Activated naive CD4-positive, alpha-beta T cell treated with anti-CD3 and anti-CD28 coated beads for 36 hours (primary cell): ENCODE results near the gene SRCIN1. TPM values are rescaled to one million over a fixed set of nuclear protein-coding genes. Genes with fewer than 3 reads are reported as not detected.
A peak's percentile ranks its signal among the peaks of the same experiment; 100 is the strongest.

Source experiments
- CTCF ChIA-PET: fragments of 350-600 bp; sonication (Branson Sonifier 250); formaldehyde crosslinking; loops from one replicate; lab custom pipeline; 2021; ENCODE audit warnings: antibody characterized with exemption; lab: Charles Lee
- DNase-seq: peaks from one replicate; pipeline ENCODE4 v3.0.0-alpha.2; 2020
- H3K27ac Mint-ChIP-seq: one replicate; pipeline ENCODE4 v1.8.0; 2021; ENCODE audit warnings: mild to moderate bottlenecking, mixed read lengths
- H3K27me3 Mint-ChIP-seq: one replicate; pipeline ENCODE4 v1.8.0; 2021; ENCODE audit warnings: low read depth, mixed read lengths
- H3K36me3 Mint-ChIP-seq: one replicate; pipeline ENCODE4 v1.8.0; 2021; ENCODE audit warnings: low read depth, mixed read lengths
- H3K4me1 Mint-ChIP-seq: one replicate; pipeline ENCODE4 v1.8.0; 2021; ENCODE audit warnings: low read depth, mixed read lengths
- H3K4me3 Mint-ChIP-seq: one replicate; pipeline ENCODE4 v1.8.0; 2021; ENCODE audit warnings: mild to moderate bottlenecking, moderate library complexity, mixed read lengths
- H3K9me3 Mint-ChIP-seq: one replicate; pipeline ENCODE4 v1.8.0; 2021; ENCODE audit warnings: mixed read lengths
- intact Hi-C: fragments of 100-400 bp; cut with micrococcal nuclease; formaldehyde crosslinking; loops from one replicate; pipeline ENCODE4 v1.15.1; 2023
- total RNA-seq, 2 experiments: library from RNA; stranded (reverse); gene quantifications; one replicate each; pipeline ENCODE4 v1.2.3, GENCODE V29; 2021

SRCIN1 gene
- total RNA-seq, 2 experiments from 2014 or later = 0.67 to 0.94 TPM

DNA sequence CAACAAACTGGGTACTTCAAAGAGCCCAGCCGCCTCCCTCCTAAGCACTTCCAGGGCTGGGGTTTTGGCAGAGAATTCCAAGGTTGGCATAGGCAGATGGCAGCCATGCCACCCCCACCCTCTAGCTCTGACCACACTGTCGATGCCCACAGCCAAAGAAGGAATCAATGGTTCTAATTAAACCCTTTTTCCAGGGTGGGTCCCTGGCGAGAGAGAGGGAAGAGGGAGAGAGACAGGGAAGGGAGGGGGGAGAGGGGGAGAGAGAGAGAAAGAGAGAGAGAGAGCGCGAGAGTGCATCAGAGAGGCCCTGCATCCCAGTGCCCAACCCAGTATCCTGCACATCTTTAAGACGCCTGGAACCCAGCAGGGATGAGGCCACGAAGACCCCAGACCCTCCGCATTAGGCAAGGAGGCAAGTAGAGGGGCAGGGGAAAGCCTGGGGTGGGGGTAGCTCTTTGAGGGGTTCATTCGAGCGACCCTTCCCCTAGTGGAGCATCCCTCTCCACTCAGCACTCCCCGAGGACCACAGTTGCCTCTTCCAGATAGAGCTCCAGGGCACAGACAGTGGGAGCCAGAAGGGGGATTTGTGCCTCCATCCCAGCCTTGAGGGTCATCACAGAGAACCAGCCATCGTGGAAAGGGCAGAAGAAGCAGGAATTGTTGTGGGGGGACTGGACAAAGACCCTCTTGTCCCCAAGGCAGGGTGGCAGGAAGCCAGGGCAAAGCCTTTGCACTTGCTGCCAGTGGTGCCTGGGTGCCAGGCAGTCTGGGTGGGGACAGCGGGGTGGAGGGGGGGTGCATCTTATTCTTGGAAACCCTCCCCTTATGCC, 2.6 kb downstream of the SRCIN1 start:
- Mint-ChIP-seq H3K4me1 (peaks cover 13% of the 10 kb centered on the region), H3K36me3 (no peaks in the 10 kb centered on the region), H3K9me3 (no peaks in the 10 kb centered on the region), H3K4me3 (no peak overlapping the region), H3K27ac (no peak overlapping the region), H3K27me3 (peaks cover 61% of the 10 kb centered on the region)
- CTCF ChIA-PET = interaction anchor here (0.6 to 6.1 kb wide), 5 partner anchors 44 to 252 kb away, joined by 3 to 40 read pairs (median 4); partner anchors contain the start of gene SOCS7
- DNase-seq = no peak
- intact Hi-C loops = no loop called here

DNA sequence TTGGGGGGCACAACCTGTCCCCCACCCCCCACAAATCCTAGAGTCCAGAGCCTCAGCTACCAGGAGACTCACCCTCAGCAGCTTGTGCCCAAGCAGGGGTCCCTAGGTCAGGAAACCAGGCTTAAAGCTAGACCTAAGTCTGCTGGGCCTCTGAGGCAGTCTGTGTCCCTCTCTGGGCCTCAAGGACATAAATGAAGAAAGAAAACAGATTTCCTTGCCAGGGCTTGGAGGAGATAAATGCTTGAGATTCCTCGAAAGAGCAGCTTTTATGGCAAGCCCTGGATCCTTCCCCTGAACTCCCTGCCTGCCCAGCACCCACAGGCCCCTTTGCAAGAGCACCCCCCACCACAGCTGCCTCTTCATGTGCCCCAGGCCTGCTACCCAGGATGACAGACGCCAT, 3.3 kb downstream of the SRCIN1 start:
- no peak overlapping the region for H3K27ac Mint-ChIP-seq

DNA sequence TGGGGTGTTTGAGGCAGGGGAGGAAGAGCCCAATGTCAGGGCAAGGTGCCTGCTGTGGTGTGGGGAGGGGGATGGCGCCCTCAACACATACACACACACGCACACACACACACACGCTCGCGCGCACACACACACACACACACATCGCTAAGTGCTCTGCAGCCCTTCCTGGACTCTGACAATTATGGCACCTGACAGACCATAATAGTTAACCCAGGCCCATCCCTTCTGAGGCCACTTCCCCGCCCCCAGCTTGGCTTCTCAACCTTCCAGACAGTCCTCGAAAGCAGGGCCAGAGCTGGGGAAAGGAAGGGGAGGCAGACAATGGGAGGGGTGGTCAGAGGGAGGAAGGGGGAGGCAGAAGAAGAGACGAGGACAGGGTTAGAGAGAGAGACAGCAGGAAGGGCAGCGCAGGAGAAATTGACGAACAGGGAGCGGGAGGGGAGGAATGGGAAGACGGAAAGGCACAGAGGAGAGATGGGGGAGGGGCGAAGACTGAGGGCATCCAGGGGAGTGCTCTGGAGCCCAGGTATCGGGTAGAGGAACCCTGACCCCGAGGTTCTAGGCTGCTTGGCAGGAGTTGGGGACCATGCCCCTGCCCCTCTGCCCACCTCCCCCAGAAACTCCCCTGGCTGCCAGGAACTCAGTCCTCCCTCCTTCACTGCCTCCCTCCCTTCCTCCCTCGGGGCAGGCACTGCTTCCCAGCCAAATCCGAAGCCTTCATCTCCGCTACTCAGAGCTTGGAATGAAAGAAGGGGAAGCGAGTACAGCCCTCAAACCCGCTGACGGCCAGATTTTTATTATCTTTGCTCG, 4.0 kb downstream of the SRCIN1 start:
- intact Hi-C loops = no loop called here
- DNase-seq = no peak

More for the DNA sequence above, 3.3 kb downstream of the SRCIN1 start:
- CTCF ChIA-PET = interaction anchor here (0.7 kb wide), 1 partner anchor 45 kb away, joined by 3 read pairs; no protein-coding TSS in a partner anchor
- no peak overlapping the region for H3K4me3 Mint-ChIP-seq
- peaks cover 60% of the 10 kb centered on the region for H3K27me3 Mint-ChIP-seq
- H3K36me3 Mint-ChIP-seq = no peaks in the 10 kb centered on the region
- DNase-seq = no peak
- intact Hi-C loops = no loop called here
- H3K9me3 Mint-ChIP-seq = no peaks in the 10 kb centered on the region
- peaks cover 10% of the 10 kb centered on the region for H3K4me1 Mint-ChIP-seq

DNA sequence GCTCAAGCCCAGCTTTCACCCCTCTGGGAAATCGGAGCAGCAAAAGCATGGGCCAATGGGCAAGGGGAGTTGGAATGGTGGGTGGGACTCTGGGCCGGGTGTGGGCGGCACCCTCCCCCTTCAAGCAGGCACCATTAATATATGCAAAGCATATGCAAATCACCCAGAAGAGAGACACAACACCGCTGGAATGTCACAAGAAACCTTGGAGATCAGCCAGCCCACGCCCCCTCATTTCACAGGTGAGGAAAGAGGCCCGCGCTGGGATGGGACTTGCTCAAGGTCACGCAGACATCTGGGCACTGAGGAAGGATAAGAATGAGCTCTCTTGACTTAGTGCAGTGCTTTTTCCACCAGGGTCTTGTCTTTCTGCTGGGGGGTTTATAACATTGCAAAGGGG, 4.8 kb downstream of the SRCIN1 start:
- intact Hi-C loops = no loop called here
- peaks cover 62% of the 10 kb centered on the region for H3K27me3 Mint-ChIP-seq
- no peak for DNase-seq
- CTCF ChIA-PET = interaction anchor here (0.9 kb wide), 1 partner anchor 16 kb away, joined by 3 read pairs; no protein-coding TSS in a partner anchor
- no peaks in the 10 kb centered on the region for H3K9me3 Mint-ChIP-seq
- no peak overlapping the region for H3K4me3 Mint-ChIP-seq
- no peak overlapping the region for H3K27ac Mint-ChIP-seq
- peaks cover 3% of the 10 kb centered on the region for H3K4me1 Mint-ChIP-seq
- H3K36me3 Mint-ChIP-seq = no peaks in the 10 kb centered on the region

More for the DNA sequence above, 4.0 kb downstream of the SRCIN1 start:
- Mint-ChIP-seq H3K36me3 (no peaks in the 10 kb centered on the region), H3K9me3 (no peaks in the 10 kb centered on the region), H3K27me3 (peaks cover 60% of the 10 kb centered on the region), H3K27ac (no peak overlapping the region), H3K4me1 (peaks cover 6% of the 10 kb centered on the region), H3K4me3 (no peak overlapping the region)
- CTCF ChIA-PET = no interaction called here

DNA sequence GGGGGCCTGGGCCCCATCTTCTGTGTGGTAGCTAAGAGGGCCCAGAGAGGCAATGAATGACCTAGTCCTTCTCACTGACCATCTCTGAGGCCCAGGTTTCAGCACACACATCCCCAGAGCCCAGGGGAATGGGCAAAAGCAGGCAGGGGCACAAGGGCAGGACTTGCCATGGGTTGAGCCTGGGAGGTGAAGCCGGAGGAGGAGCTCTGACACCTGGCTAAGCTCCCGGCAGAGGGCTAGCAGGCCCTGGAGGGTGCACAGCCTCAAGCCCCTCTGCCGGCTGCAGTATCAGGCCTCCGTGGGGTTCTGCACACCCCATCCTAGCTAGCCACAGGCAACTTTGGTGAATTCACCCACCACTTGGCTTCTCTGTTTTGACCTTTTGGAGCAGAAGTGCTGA, 5.3 kb downstream of the SRCIN1 start:
- Mint-ChIP-seq H3K27me3 (peaks cover 67% of the 10 kb centered on the region), H3K27ac (no peak overlapping the region), H3K36me3 (no peaks in the 10 kb centered on the region), H3K4me3 (no peak overlapping the region), H3K9me3 (no peaks in the 10 kb centered on the region), H3K4me1 (peaks cover 3% of the 10 kb centered on the region)
- CTCF ChIA-PET = interaction anchor here (0.9 kb wide), 1 partner anchor 16 kb away, joined by 3 read pairs; no protein-coding TSS in a partner anchor
- intact Hi-C loops = no loop called here
- no peak for DNase-seq

DNA sequence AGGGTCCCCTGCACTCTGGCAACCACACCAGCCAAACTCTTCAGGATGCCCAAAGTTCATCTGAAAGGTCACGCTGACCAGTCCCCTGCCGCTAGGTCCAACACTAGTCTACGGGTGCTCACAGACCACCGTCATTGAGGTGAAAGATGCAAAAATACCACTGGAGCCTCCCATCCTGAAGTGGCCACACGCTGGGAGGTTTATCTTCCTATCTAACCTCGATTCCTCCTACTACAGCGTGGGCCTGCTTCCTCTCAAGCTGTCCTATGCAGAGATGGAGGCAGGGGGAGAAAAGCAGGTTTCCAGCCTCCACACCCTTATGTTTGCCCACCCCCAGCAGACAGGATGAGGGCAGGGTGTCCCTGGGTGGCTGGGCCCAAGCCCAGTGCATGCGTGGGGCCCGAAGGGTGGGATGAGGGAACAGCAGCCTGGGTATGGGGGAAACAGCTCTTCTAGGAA, 6.3 kb downstream of the SRCIN1 start:
- no peak for DNase-seq
- Mint-ChIP-seq H3K9me3 (no peaks in the 10 kb centered on the region), H3K36me3 (no peaks in the 10 kb centered on the region), H3K4me1 (peaks cover 3% of the 10 kb centered on the region), H3K27me3 (peaks cover 74% of the 10 kb centered on the region), H3K27ac (no peak overlapping the region), H3K4me3 (no peak overlapping the region)
- CTCF ChIA-PET = interaction anchor here (0.6 kb wide), 1 partner anchor 757 kb away, joined by 3 read pairs; no protein-coding TSS in a partner anchor
- intact Hi-C loops = no loop called here

DNA sequence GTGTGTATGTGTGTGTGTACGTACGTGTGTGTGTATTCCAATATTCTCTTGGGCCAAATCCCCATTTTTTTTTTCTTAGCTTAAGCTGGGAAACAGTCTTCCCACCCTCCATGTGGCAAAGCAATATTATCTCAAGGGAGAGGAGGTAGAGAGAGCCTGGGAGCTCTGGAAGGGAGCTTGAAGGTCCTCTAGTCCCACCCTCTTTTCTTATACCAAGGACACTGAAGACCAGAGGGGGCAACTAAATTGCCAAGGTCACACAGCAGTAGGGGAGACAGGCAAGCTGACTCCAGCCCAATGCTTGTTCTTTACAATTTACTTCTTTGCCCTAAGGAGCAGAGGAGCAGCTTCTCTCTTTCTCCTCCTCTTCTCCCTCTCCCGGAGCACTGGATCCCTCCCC, 6.8 kb downstream of the SRCIN1 start:
- H3K36me3 Mint-ChIP-seq = no peaks in the 10 kb centered on the region
- H3K27me3 Mint-ChIP-seq = peaks cover 76% of the 10 kb centered on the region
- H3K27ac Mint-ChIP-seq = no peak overlapping the region
- no peak overlapping the region for H3K4me3 Mint-ChIP-seq
- CTCF ChIA-PET = interaction anchor here (0.6 to 1.6 kb wide), 2 partner anchors 24 to 757 kb away, joined by 3 read pairs; no protein-coding TSS in a partner anchor
- intact Hi-C loops = no loop called here
- DNase-seq = no peak
- no peaks in the 10 kb centered on the region for H3K9me3 Mint-ChIP-seq
- H3K4me1 Mint-ChIP-seq = peaks cover 3% of the 10 kb centered on the region

DNA sequence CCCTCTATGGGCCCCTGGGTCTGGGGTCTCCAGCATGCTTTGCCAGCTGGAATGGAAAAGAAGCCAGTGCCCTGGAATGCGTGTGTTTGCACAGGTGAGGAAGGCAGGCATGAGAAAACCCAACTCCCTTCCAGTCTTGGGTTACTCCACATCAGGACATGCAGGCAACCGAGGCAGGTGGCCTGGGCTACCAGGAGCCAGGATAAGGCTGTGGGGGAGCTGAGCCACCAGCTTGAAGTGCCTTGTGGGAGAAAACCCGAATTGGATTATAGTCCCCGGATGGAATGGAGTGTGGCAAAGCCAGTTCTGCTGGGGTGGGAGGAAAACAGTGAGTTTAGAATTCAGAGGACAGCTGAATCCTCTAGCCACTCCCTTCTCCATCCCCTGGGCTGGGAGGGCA, 7.2 kb downstream of the SRCIN1 start:
- Mint-ChIP-seq H3K4me1 (peaks cover 3% of the 10 kb centered on the region), H3K4me3 (no peak overlapping the region), H3K36me3 (no peaks in the 10 kb centered on the region), H3K9me3 (no peaks in the 10 kb centered on the region), H3K27me3 (peaks cover 76% of the 10 kb centered on the region), H3K27ac (no peak overlapping the region)
- peak; percentile 51 for DNase-seq
- intact Hi-C loops = no loop called here
- CTCF ChIA-PET = interaction anchor here (1.6 kb wide), 1 partner anchor 24 kb away, joined by 3 read pairs; no protein-coding TSS in a partner anchor

DNA sequence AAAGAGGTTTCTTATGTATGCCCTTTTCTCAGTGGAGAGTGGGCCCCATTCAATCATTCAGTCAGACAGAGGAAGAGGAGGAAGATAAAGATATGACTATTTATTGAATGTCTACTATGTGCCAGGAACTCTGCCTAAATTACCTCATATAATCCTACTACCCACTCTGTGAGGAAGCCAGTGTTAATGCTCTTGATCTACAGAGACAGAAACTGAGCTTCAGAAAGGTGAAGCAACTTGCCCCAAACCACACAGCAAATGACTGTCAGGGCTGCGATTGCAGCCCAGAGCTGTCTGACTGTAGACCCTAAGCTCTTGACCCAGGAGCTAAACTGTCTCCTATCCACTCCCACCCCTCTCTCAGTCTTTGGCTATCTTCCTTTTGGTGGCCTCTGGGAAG, 8.4 kb downstream of the SRCIN1 start:
- intact Hi-C loops = no loop called here
- CTCF ChIA-PET = interaction anchor here (0.6 to 2.2 kb wide), 5 partner anchors 10 to 886 kb away, joined by 3 to 5 read pairs (median 3); no protein-coding TSS in a partner anchor
- no peak for DNase-seq
- peaks cover 6% of the 10 kb centered on the region for H3K4me1 Mint-ChIP-seq
- H3K36me3 Mint-ChIP-seq = no peaks in the 10 kb centered on the region
- H3K9me3 Mint-ChIP-seq = no peaks in the 10 kb centered on the region
- H3K27ac Mint-ChIP-seq = no peak overlapping the region
- no peak overlapping the region for H3K4me3 Mint-ChIP-seq
- peaks cover 81% of the 10 kb centered on the region for H3K27me3 Mint-ChIP-seq

DNA sequence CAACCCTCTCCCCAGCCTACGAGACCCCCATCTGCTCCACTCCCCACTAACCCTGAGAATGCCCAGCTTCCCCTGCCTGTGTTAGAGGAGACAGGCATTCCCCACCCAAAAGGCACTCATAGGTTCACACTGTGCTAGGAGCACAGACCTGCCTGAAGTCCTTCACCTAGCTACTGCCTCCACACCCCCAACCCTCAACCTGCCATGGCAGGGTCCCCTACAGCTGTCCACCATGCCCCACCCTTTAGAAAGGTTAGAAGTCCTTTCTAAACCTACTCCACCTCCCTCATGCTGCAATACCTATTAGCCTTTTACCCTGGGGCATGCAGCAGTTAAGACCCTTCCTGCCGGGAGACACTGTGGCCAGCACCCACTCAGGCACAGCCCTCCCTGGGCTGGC, 9.1 kb downstream of the SRCIN1 start:
- Mint-ChIP-seq H3K4me3 (no peak overlapping the region), H3K4me1 (peaks cover 11% of the 10 kb centered on the region), H3K9me3 (no peaks in the 10 kb centered on the region), H3K36me3 (no peaks in the 10 kb centered on the region), H3K27ac (no peak overlapping the region), H3K27me3 (peaks cover 83% of the 10 kb centered on the region)
- CTCF ChIA-PET = interaction anchor here (0.7 to 2.2 kb wide), 4 partner anchors 10 to 139 kb away, joined by 3 to 5 read pairs (median 4); no protein-coding TSS in a partner anchor
- DNase-seq = no peak
- intact Hi-C loops = no loop called here

DNA sequence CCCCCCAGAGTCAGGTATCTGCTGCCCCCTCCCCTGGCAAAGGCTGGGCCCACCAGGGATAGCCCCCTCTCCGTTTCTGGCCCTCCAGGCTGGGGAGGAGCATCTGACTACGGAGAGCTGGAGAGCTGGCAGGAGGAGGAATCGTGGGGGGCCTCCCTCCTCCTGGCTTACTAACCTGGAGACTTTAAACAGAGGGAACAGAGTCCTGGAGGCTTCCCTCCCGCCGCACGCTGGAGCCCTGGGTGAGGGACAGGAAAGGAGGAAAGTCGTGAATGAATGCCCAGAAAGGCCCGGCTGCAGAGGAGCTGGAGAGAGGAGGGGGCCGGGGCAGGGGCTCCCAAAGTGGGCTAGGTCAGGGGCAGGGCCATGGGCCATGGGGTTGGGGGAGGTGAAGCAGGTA, 9.9 kb downstream of the SRCIN1 start:
- CTCF ChIA-PET = interaction anchor here (0.9 to 1.8 kb wide), 2 partner anchors 12 to 139 kb away, joined by 4 to 5 read pairs; no protein-coding TSS in a partner anchor
- Mint-ChIP-seq H3K27ac (no peak overlapping the region), H3K36me3 (no peaks in the 10 kb centered on the region), H3K4me1 (peaks cover 17% of the 10 kb centered on the region), H3K9me3 (no peaks in the 10 kb centered on the region), H3K27me3 (peaks cover 79% of the 10 kb centered on the region), H3K4me3 (no peak overlapping the region)
- intact Hi-C loops = no loop called here
- DNase-seq = no peak

DNA sequence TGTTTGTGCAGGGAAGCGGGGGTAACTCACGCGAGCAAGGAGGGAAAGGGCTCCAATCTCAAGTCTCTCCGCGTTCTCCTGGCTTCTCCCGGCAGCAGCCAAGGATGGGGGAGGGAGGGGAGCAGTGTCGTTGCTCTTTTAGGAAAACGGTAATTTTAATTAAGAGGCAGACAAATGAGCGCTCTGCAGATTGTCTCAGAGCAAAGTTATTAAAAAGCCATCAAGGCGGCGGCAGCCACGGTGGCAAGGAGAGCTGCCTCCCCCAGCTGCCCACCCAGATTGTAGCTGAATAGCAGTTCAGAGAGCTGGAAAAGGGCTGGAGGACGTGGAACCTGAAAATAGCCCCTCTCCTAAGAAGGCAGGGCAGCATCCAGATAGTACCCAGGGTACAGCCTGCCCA, 11.6 kb downstream of the SRCIN1 start:
- Mint-ChIP-seq H3K27ac (no peak overlapping the region), H3K36me3 (no peaks in the 10 kb centered on the region), H3K4me3 (no peak overlapping the region), H3K27me3 (peaks cover 72% of the 10 kb centered on the region), H3K4me1 (peaks cover 17% of the 10 kb centered on the region), H3K9me3 (no peaks in the 10 kb centered on the region)
- CTCF ChIA-PET = no interaction called here
- intact Hi-C loops = no loop called here
- no peak for DNase-seq
